WI38 (cell line): ENCODE measurements around the gene SMIM10L1.

Experiments
- H3K4me3 ChIP-seq: 2 replicates; pipeline ENCODE4 v1.5.1; 2011; ENCODE audit warnings: low read depth, mild to moderate bottlenecking, control low read depth, low read length
- CTCF ChIP-seq: IDR thresholded peaks from 2 replicates; pipeline ENCODE4 v1.5.1; 2012; ENCODE audit warnings: low read depth, mild to moderate bottlenecking, control low read depth, low read length

The SMIM10L1 gene

DNA sequence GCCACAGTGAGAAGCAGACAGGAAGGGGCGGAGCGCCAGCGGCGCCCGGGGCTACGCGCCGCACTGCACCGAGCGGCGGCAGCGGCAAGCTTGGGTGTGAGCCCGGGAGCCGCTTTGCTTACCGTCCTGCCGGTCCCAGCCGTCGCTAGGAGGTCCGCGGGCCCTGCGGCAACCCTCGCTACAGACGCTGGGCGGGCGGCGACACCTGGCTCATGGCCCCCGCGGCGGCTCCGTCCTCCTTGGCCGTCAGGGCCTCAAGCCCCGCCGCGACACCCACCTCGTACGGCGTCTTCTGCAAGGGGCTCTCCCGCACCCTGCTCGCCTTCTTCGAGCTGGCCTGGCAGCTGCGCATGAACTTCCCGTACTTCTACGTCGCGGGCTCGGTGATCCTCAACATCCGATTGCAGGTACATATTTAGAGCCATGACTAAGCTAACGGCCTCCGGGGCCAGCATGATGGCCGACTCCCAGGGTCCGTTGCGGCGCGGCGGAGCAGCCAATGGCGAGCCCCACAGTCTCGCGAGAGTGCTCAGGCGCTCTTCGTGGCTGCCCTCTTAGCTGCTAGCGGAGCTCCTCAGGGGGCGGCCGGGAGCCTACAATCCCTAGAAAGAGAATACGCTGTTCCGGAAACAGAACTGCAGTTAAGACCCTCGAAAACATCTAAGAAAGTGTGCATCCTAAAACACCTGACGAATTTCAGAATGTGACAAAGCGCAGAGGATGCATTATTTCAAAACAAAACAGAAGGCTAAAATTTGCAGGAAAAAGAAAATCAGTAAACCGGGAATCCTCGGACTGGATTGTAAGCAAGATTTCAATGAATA is at the start of gene SMIM10L1:
Gene SMIM10L1 (plus strand): TSS at position 50 of the 824 bp plus-strand sequence. CDS start 163 bp downstream, at position 213.
- H3K4me3 ChIP-seq = peak within 1 kb of the TSS; percentile 68
- TF ChIP-seq CTCF = no peak

DNA sequence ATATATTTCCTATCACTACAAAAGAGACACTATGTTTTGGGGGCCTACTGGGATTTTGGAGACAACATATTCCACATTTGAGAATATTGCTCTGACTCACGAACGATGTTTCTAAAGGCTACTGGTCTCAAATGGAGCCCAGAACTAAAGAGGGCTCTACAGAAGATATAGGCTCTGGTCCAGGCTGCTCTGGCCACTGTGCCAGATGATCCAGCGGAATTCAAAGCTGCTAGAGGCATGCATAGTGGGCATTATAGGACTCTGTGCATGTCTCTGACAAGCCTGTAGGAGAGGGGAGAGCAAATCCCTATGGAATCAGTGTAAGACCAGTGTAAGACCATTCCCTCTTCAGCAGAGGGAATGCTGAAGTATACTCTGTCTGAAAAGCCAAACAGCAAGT is 40.6 kb upstream of the SMIM10L1 start:
- no peak overlapping the region for H3K4me3 ChIP-seq
- no peak for TF ChIP-seq CTCF

DNA sequence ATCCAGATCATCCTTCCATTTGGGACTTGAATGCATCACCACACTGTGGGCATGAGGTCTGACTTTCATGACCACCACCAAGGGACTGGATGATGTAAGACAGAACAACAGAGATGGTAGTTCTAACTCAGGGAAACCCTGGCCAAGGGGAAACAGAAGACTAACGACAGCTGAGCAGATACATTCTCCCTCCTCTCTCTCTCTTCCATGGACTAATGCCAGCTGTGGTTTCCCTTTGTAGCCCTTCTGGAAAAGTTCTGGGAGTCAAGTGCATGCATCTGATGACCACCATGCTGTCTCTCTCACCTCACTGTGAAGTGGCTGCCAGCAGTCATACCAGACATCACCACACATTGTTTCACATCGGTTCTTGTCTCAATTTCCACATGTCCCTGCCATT is 40.0 kb upstream of the SMIM10L1 start:
- no peak for TF ChIP-seq CTCF
- no peak overlapping the region for H3K4me3 ChIP-seq

DNA sequence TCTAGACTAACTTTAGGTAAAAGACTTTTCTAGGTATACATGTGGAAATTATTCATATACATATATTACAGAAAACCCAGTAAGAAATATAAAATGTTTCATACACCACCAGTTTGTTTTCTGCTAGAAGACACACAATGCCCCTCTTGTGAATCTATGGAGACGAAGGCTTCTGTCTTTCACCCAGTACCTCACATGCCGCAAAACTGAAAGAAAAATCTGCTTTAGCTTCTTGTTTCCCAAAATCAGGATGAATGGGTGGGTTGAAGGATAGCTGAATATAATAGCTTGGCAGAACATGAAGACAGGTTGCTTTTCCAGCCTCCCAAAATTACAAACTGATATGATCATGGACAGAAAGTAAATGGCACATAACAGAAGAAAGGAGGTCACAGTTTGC is 37.8 kb upstream of the SMIM10L1 start:
- no peak for TF ChIP-seq CTCF
- H3K4me3 ChIP-seq = no peak overlapping the region

GRCh38 chr12:11133816-11134215 is 37.2 kb upstream of the SMIM10L1 start:
- no peak for TF ChIP-seq CTCF

GRCh38 chr12:11134305-11134704 is 36.7 kb upstream of the SMIM10L1 start, which contains the start of gene TAS2R30:
TSS of gene TAS2R30 (minus strand) at chr12:11134644. CDS start at chr12:11134244, 400 bp downstream.
- H3K4me3 ChIP-seq = no peak within 1 kb of the TSS

More at GRCh38 chr12:11133816-11134215, 37.2 kb upstream of the SMIM10L1 start:
- no peak overlapping the region for H3K4me3 ChIP-seq

More at GRCh38 chr12:11134305-11134704, 36.7 kb upstream of the SMIM10L1 start, which contains the start of gene TAS2R30:
- no peak for TF ChIP-seq CTCF
